Skeletal muscle satellite cell (primary cell): Measurements from ENCODE around the gene DRD2.

Experiments
- H3K27me3 ChIP-seq: 2 replicates; pipeline ENCODE4 v1.7.0; 2013; ENCODE audit warnings: low read length; ENCODE audit not compliant: control insufficient read depth, insufficient read depth
- H3K36me3 ChIP-seq: 2 replicates; pipeline ENCODE4 v1.7.0; 2013; ENCODE audit warnings: mild to moderate bottlenecking, control low read depth, low read length; ENCODE audit not compliant: insufficient read depth
- H3K4me1 ChIP-seq: 2 replicates; pipeline ENCODE4 v1.7.0; 2013; ENCODE audit warnings: low read length; ENCODE audit not compliant: control insufficient read depth, insufficient read depth
- H3K4me2 ChIP-seq: 2 replicates; pipeline ENCODE4 v1.7.0; 2013; ENCODE audit warnings: mild to moderate bottlenecking, low read length
- H3K4me3 ChIP-seq: 2 replicates; pipeline ENCODE4 v1.7.0; 2013; ENCODE audit warnings: low read length
- H3K9ac ChIP-seq: 2 replicates; pipeline ENCODE4 v1.7.0; 2013; ENCODE audit warnings: mild to moderate bottlenecking, low read depth, low read length, moderate library complexity
- H3K9me3 ChIP-seq: replicated peaks from 2 replicates; pipeline ENCODE4 v1.7.0; 2013; ENCODE audit warnings: mild to moderate bottlenecking, control low read depth, low read length

Gene DRD2

DNA sequence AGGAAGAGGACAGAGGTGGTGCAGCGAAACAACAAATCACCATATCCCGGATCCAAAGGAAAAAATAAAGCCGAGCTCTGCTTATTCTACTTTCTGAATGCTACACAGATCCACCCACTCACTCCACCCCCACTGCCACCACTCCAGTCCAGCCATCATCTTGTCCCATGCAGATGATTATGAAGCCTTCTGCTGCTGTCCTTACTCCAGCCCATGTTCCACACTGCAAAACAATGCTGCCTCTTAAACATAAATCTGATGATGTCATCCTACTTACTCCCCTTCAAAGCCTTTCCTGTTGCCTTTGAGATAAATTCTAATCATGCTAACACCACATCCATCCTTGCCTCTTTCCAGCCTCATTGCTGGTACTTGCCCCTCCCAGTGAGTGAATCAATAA, 6.5 kb upstream of the DRD2 start:
- H3K4me3 ChIP-seq, result no peak overlapping the region
- no peaks in the 10 kb centered on the region for H3K4me1 ChIP-seq

DNA sequence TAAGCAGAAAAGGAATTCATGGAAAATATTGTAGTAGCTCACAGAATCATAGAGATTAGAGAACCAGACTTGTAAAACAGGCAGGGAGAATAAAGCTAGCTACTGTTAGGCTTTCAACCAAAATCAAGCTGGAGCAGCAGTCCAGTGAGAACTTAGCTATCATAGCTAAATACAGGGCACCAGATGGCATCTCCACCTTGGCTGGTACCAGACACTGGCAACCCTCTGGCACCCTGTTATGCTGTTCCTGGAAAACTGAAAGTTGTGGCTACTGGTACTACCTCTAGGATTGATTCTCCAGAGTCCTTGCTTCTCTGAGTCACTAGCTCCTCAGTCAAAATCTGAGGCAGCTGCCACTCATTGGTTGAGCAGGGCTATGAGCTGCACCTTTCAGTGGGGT, 6.0 kb upstream of the DRD2 start:
- Histone ChIP-seq H3K9ac (no peak overlapping the region), H3K4me1 (no peaks in the 10 kb centered on the region), H3K4me2 (no peak overlapping the region), H3K9me3 (no peaks in the 10 kb centered on the region), H3K4me3 (no peak overlapping the region), H3K27me3 (peaks cover 64% of the 10 kb centered on the region), H3K36me3 (no peaks in the 10 kb centered on the region)

More for the DNA sequence above, 6.5 kb upstream of the DRD2 start:
- Histone ChIP-seq H3K4me2 (no peak overlapping the region), H3K9ac (no peak overlapping the region), H3K36me3 (no peaks in the 10 kb centered on the region), H3K9me3 (no peaks in the 10 kb centered on the region), H3K27me3 (peaks cover 60% of the 10 kb centered on the region)

DNA sequence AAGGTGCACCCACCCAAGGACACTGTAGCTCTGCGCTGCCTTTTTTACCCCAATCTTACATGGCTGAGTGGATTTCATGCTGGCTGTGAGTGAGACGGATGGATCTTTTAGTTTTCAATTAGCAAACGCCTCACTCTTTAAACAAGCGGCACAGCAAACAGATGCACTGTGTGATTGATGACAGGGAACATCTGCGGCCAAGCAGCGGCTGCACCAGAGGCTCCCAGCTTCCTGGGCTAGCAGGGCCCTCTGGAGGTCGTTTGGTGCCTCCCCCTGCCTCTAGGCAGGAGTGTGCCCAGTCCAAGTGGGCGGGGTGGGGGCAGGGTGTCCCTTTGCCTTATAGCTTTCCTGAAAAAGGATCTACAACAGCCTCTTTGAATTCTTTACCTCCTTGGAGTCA, 2.1 kb upstream of the DRD2 start:
- Histone ChIP-seq H3K4me3 (no peak overlapping the region), H3K36me3 (no peaks in the 10 kb centered on the region), H3K9me3 (no peaks in the 10 kb centered on the region), H3K9ac (no peak overlapping the region), H3K4me2 (no peak overlapping the region), H3K27me3 (peaks cover 78% of the 10 kb centered on the region), H3K4me1 (no peaks in the 10 kb centered on the region)

DNA sequence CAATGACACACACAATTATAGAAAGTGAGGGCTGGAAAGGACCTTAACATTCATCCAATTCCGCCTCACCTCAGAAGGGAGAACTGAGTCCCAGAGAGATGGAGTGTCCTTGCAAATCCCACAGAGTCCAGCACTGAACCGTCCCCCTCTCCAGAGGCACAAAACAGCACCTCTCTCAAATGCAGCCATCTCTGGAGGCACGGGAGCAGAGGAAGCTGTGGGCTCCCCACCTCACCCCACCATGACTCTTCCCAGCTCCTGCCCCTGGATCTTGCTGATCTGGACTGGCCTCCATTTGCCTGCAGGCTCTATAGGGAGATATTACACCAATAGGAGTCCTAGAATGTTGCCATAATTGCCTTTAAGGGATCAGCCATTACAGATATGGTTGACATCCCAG, 1.4 kb upstream of the DRD2 start:
- H3K36me3 ChIP-seq, result no peaks in the 10 kb centered on the region
- H3K4me3 ChIP-seq, result no peak overlapping the region
- H3K27me3 ChIP-seq, result peaks cover 78% of the 10 kb centered on the region

DNA sequence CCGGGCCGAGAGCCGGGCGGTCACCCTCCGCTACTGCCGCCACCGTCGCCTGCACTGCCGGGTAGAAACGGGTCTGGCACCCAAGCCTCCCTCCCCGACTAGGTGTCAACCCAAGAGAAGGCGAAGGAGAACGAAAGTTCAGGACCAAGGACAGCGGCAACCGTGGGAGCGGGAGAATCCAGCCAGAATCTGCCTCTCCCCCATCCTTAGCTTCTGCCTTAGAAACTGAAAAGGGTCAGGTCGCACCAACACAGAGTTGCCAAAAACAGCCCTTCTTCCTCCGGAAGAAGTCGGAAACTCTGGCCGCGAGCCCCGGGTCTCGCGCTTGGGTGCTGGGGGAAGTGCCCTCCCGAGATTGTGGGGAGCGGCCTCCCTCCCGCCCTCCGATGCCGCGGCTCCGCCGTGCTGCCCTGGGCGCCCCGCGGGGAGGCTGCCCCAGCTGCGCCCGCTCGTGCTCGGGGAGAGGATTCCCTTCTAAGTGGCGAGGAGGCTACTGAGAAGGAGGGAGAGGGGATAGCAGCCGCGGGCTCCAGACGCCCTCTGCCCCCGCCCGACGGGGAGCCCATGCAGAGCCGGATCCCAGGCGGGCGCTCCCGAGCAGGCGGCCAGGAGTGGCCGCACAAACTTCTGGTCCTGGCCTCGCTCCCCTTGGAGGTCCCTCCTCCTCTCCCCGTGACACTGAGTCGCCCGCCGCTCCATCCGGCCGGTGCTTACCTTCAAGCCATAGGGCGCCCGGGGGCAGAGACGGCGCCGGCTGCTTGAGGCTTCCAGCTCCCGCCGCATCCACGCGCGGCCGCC, 637 bp downstream of the DRD2 start:
- no peak overlapping the region for H3K9ac ChIP-seq
- peaks cover 81% of the 10 kb centered on the region for H3K27me3 ChIP-seq
- no peaks in the 10 kb centered on the region for H3K4me1 ChIP-seq
- peak overlapping the region; percentile 74 for H3K4me2 ChIP-seq
- H3K36me3 ChIP-seq, result no peaks in the 10 kb centered on the region
- no peaks in the 10 kb centered on the region for H3K9me3 ChIP-seq
- peak overlapping the region; percentile 45 for H3K4me3 ChIP-seq

More for the DNA sequence above, 1.4 kb upstream of the DRD2 start:
- no peak overlapping the region for H3K9ac ChIP-seq
- no peak overlapping the region for H3K4me2 ChIP-seq
- no peaks in the 10 kb centered on the region for H3K4me1 ChIP-seq
- H3K9me3 ChIP-seq, result no peaks in the 10 kb centered on the region

DNA sequence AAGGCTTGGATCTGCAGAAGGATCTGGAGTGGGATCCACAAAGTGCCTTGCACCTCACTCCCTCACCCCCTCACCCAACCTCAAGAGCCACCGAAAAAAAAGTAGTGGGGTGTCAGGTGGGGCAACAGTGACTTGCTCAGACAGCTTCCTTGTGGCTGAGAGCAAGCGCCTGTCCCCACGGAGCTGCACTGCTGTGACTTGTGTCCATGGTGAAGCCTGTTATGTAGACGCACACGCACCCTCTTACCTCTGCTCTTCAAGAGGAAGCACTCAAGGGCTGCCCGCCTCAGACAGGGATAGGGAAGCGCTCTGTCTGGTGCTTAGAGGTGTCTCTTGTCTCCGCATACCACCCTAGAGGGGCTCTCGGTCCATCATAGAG, 1.2 kb downstream of the DRD2 start:
- Histone ChIP-seq H3K9me3 (no peaks in the 10 kb centered on the region), H3K27me3 (peaks cover 79% of the 10 kb centered on the region), H3K36me3 (no peaks in the 10 kb centered on the region), H3K4me2 (no peak overlapping the region), H3K9ac (no peak overlapping the region), H3K4me3 (no peak overlapping the region), H3K4me1 (no peaks in the 10 kb centered on the region)

DNA sequence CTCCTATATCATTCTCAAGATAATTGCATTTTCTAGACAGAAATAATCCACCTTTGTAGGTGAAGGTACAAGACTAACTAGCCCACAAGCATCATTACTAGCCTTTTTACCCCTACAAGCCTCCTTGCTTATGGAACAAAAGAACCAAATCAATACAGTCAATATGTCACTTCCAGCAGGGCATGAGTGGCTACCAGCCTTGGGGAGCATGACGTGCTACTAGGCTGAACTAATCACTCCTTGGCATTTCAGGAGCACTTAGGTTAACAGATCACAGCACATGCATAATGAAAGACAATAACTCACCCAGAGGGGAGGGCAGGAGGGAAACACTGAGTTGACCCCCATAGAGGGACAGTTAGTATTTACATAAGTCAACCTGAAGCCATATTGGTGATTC, 2.7 kb downstream of the DRD2 start:
- H3K4me2 ChIP-seq, result no peak overlapping the region
- no peaks in the 10 kb centered on the region for H3K9me3 ChIP-seq
- H3K27me3 ChIP-seq, result peaks cover 74% of the 10 kb centered on the region
- H3K9ac ChIP-seq, result no peak overlapping the region
- H3K36me3 ChIP-seq, result no peaks in the 10 kb centered on the region
- H3K4me3 ChIP-seq, result no peak overlapping the region
- no peaks in the 10 kb centered on the region for H3K4me1 ChIP-seq

DNA sequence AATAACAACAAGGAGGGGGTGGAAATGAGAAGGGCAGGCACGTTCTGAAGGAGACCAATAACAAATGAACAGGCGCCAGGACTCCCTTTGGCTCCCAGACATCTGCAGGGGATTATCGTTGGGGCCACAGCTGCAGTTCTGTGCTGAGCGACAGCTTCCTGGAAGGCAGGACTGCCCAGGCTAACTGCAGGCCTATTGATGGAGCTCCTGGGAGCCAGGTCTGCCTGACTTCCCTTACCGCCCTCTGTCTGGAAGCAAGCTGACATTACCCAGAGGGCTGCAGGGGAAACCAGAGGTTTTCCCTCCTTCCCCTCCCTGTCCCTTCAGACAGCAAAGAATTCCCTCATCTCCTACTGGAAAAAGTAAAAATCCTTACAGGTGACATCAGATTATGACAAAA, 5.0 kb downstream of the DRD2 start:
- H3K4me2 ChIP-seq, result no peak overlapping the region
- no peaks in the 10 kb centered on the region for H3K9me3 ChIP-seq
- H3K27me3 ChIP-seq, result peaks cover 72% of the 10 kb centered on the region
- H3K9ac ChIP-seq, result no peak overlapping the region
- no peaks in the 10 kb centered on the region for H3K36me3 ChIP-seq
- no peaks in the 10 kb centered on the region for H3K4me1 ChIP-seq
- H3K4me3 ChIP-seq, result no peak overlapping the region

DNA sequence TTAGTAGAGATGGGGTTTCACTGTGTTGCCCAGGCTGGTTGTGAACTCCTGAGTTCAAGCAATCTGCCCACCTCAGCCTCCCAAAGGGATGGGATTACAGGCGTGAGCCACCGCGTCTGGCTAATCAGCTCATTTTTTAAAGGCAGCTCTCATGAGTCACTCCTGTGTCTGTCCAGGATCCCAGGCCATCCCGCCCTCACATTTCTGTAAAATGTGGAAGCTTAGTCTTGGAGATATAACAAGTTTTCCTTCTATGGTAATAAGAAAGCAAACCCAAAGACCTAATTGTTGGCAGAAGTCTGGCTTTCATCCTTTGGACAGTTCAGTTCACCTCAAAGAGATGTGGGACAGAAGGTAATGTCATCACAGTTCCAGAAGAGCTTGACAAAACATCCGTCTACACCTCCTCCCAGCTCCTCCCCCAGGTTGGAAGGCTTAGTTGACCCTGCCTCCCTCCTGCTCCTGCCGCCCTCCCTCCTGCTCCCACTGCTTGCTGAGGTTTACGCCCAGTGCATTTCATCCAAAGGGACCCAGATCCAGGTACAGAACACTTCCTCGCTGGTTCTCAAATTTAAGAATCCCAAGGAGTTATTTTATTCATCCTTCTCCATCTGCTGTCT, 6.4 kb downstream of the DRD2 start:
- H3K4me1 ChIP-seq, result no peaks in the 10 kb centered on the region
- no peak overlapping the region for H3K4me2 ChIP-seq
- H3K4me3 ChIP-seq, result no peak overlapping the region
- H3K9me3 ChIP-seq, result no peaks in the 10 kb centered on the region
- H3K36me3 ChIP-seq, result no peaks in the 10 kb centered on the region
- peaks cover 73% of the 10 kb centered on the region for H3K27me3 ChIP-seq
- no peak overlapping the region for H3K9ac ChIP-seq

DNA sequence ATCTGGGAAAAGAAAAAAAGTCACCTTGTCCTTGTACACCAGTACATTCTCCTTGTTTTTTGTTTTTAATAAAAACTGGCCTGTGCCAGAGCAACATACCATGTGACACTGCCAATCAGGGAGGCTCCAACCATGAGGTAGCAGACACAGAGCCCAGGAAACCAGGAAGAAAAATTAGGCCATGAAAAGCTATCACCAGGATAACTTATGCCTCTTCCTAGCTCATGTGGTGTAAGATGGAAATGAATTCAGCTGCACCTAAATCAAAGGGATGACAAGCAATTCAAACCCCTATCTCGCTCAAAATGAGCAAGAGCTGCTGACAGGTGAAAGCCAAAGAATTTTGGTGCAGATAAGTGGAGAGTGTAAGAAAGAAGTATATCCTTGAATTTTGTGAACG, 7.7 kb downstream of the DRD2 start:
- Histone ChIP-seq H3K9ac (no peak overlapping the region), H3K27me3 (peaks cover 75% of the 10 kb centered on the region), H3K36me3 (no peaks in the 10 kb centered on the region), H3K4me3 (no peak overlapping the region), H3K4me2 (no peak overlapping the region), H3K9me3 (no peaks in the 10 kb centered on the region), H3K4me1 (no peaks in the 10 kb centered on the region)

DNA sequence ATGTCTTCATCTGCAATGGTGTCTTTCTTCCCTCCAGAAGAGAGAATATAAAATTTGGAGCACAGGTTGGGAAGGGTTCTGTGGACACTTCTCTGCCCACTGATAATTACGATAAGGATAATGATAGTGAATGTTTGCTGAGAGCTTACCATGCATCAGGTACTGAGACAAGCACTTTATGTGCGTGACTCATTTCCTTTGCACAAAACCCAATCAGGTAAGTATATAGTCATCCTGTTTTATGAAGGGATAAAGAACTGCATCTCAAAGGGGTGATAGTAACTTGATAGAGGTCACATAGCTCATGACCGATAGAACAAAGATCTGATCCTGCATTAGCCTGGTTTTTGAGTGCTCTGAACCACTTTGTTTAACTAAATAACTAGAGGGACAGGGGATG, 9.4 kb downstream of the DRD2 start:
- Histone ChIP-seq H3K36me3 (no peaks in the 10 kb centered on the region), H3K4me3 (no peak overlapping the region), H3K27me3 (peaks cover 75% of the 10 kb centered on the region), H3K4me2 (no peak overlapping the region), H3K9ac (no peak overlapping the region), H3K4me1 (no peaks in the 10 kb centered on the region), H3K9me3 (no peaks in the 10 kb centered on the region)

DNA sequence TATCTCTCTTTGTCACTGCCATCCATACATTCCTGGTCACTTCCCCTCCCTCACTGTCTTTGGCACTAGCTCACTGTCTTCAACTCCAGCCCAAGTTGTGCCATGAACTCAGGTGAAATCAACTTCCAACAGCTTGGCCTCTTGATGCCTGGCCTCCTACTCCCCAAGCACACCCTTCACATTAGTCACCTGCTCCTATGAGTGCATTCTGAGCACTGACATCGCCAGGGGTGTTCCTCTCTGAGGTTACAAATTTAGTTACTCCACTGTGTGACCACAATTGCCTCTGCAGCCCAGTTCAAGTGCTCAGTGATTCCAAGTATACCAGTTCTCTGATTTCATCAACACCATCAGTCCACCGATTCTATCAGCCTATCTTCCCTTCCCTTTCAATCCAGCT, 10.8 kb downstream of the DRD2 start:
- peaks cover 78% of the 10 kb centered on the region for H3K27me3 ChIP-seq
- H3K4me3 ChIP-seq, result no peak overlapping the region
- no peaks in the 10 kb centered on the region for H3K4me1 ChIP-seq
- no peaks in the 10 kb centered on the region for H3K9me3 ChIP-seq
- H3K36me3 ChIP-seq, result no peaks in the 10 kb centered on the region
- no peak overlapping the region for H3K4me2 ChIP-seq
- H3K9ac ChIP-seq, result no peak overlapping the region
